H1 (cell line): ENCODE results near the gene RPUSD1. TPM values are rescaled to one million over a fixed set of nuclear protein-coding genes. Genes with fewer than 3 reads are reported as not detected.

Experiments
- CTCF ChIA-PET: fragments of 300-600 bp; sonication (Branson Sonifier 250); formaldehyde crosslinking; loops from one replicate; lab custom pipeline; 2021; ENCODE audit not compliant: partially characterized antibody; lab: Charles Lee
- POLR2A ChIA-PET: fragments of 300-600 bp; sonication (Branson Sonifier 250); formaldehyde crosslinking; loops from one replicate; lab custom pipeline; 2021; ENCODE audit warnings: inconsistent platforms; ENCODE audit not compliant: partially characterized antibody; lab: Charles Lee
- DNase-seq, 2 experiments: peaks; one replicate each; pipeline versions ENCODE4 v3.0.0 to v3.0.0-alpha.2; 2010 to 2022; ENCODE audit warnings: low spot score in 2 of 2, low read depth in 1 of 2, mixed read lengths in 1 of 2
- FAIRE-seq: peaks from 2 replicates; lab custom pipeline; 2011; peaks lifted over from hg19 to GRCh38; lab: Jason Lieb, UNC
- H2AFZ ChIP-seq: 2 replicates; pipeline ENCODE4 v1.8.1; 2012; ENCODE audit warnings: low read length, inconsistent platforms
- H2AK5ac ChIP-seq: 2 replicates; pipeline ENCODE4 v1.6.1; 2013; ENCODE audit warnings: low read depth, low read length
- H2BK120ac ChIP-seq: replicated peaks from 2 replicates; pipeline ENCODE3; 2013; ENCODE audit warnings: low read depth, low read length, inconsistent platforms
- H2BK12ac ChIP-seq: 2 replicates; pipeline ENCODE4 v1.6.1; 2013; ENCODE audit warnings: low read depth, low read length
- H2BK15ac ChIP-seq: 2 replicates; pipeline ENCODE4 v1.6.1; 2013; ENCODE audit warnings: low read length
- H2BK20ac ChIP-seq: 2 replicates; pipeline ENCODE4 v1.6.1; 2013; ENCODE audit warnings: low read length
- H2BK5ac ChIP-seq: 2 replicates; pipeline ENCODE4 v1.6.1; 2013; ENCODE audit warnings: low read depth, low read length
- H3K14ac ChIP-seq: 2 replicates; pipeline ENCODE4 v1.6.1; 2013; ENCODE audit warnings: inconsistent platforms; ENCODE audit not compliant: insufficient read length
- H3K18ac ChIP-seq: 2 replicates; pipeline ENCODE4 v1.6.1; 2013; ENCODE audit warnings: low read length; ENCODE audit errors: extremely low read depth
- H3K23ac ChIP-seq: 2 replicates; pipeline ENCODE4 v1.6.1; 2013; ENCODE audit warnings: inconsistent platforms; ENCODE audit not compliant: insufficient read length
- H3K23me2 ChIP-seq: 2 replicates; pipeline ENCODE4 v1.6.1; 2013; ENCODE audit warnings: low read depth, low read length
- H3K27ac ChIP-seq: 2 replicates; pipeline ENCODE4 v1.6.1; 2011; ENCODE audit warnings: low read depth, low read length, inconsistent platforms
- H3K27me3 ChIP-seq, 4 experiments: replicated peaks in 1 of 4; 1 replicate in 1 of 4; 2 replicates in 3 of 4; pipeline versions ENCODE4 v1.6.1 to v1.8.1; 2011 to 2013; ENCODE audit warnings: low read length in 3 of 4, mild to moderate bottlenecking in 3 of 4, inconsistent platforms in 2 of 4, mixed read lengths in 2 of 4, moderate library complexity in 1 of 4; ENCODE audit not compliant: control insufficient read depth in 3 of 4, insufficient read depth in 3 of 4; ENCODE audit errors: extremely low read depth in 1 of 4
- H3K36me3 ChIP-seq, 4 experiments: 2 replicates each; pipeline versions ENCODE4 v1.6.1 to v1.8.1; 2011 to 2013; ENCODE audit warnings: mild to moderate bottlenecking in 4 of 4, low read length in 3 of 4, moderate library complexity in 2 of 4, control low read depth in 1 of 4, inconsistent platforms in 1 of 4; ENCODE audit not compliant: insufficient read depth in 4 of 4, control insufficient read depth in 2 of 4
- H3K4ac ChIP-seq: replicated peaks from 2 replicates; pipeline ENCODE3; 2013; ENCODE audit warnings: low read length, low read depth, mixed read lengths, inconsistent platforms; ENCODE audit not compliant: insufficient read length
- H3K4me1 ChIP-seq, 4 experiments: replicated peaks in 1 of 4; 1 replicate in 1 of 4; 2 replicates in 3 of 4; pipeline versions ENCODE4 v1.6.1 to v1.8.1; 2011 to 2013; ENCODE audit warnings: low read length in 3 of 4, inconsistent platforms in 2 of 4, mixed read lengths in 1 of 4; ENCODE audit not compliant: insufficient read depth in 4 of 4, control insufficient read depth in 3 of 4
- H3K4me2 ChIP-seq, 2 experiments: 2 replicates each; pipeline versions ENCODE4 v1.6.1 to v1.8.1; 2011 to 2013; ENCODE audit warnings: low read depth in 2 of 2, low read length in 2 of 2, control low read depth in 1 of 2, inconsistent platforms in 1 of 2, mild to moderate bottlenecking in 1 of 2; ENCODE audit not compliant: insufficient read depth in 1 of 2
- H3K4me3 ChIP-seq, 4 experiments: fragments of 200-600, 300-600 bp in 1 of 4; sonication (generic), shearing (Covaris generic), sonication (Bioruptor Twin) in 1 of 4; 2 replicates each; pipeline versions ENCODE4 v1.5.1 to v1.8.1; 2011 to 2016; ENCODE audit warnings: low read length in 4 of 4, low read depth in 3 of 4, control low read depth in 2 of 4, inconsistent platforms in 2 of 4, mild to moderate bottlenecking in 2 of 4, mixed read lengths in 1 of 4, moderate library complexity in 1 of 4; ENCODE audit not compliant: insufficient read depth in 2 of 4; ENCODE audit errors: extremely low read depth in 1 of 4
- H3K56ac ChIP-seq: replicated peaks from 2 replicates; pipeline ENCODE3; 2013; ENCODE audit warnings: low read depth, mild to moderate bottlenecking, mixed read lengths, low read length, inconsistent platforms; ENCODE audit not compliant: insufficient read length
- H3K79me1 ChIP-seq: 2 replicates; pipeline ENCODE4 v1.6.1; 2013; ENCODE audit warnings: low read depth, low read length, control low read depth
- H3K79me2 ChIP-seq, 2 experiments: 2 replicates each; pipeline versions ENCODE4 v1.6.1 to v1.8.1; 2012 to 2013; ENCODE audit warnings: low read length in 2 of 2, mild to moderate bottlenecking in 2 of 2, inconsistent platforms in 1 of 2; ENCODE audit not compliant: insufficient read depth in 2 of 2, control insufficient read depth in 1 of 2
- H3K9ac ChIP-seq, 4 experiments: replicated peaks in 1 of 4; 1 replicate in 1 of 4; 2 replicates in 3 of 4; pipeline versions ENCODE4 v1.6.1 to v1.8.1; 2011 to 2013; ENCODE audit warnings: low read depth in 3 of 4, low read length in 3 of 4, control low read depth in 2 of 4, mild to moderate bottlenecking in 2 of 4, moderate library complexity in 2 of 4, inconsistent platforms in 1 of 4; ENCODE audit errors: extremely low read depth in 1 of 4
- H3K9me3 ChIP-seq, 2 experiments: 2 replicates each; pipeline versions ENCODE4 v1.6.1 to v1.8.1; 2012 to 2013; ENCODE audit warnings: mild to moderate bottlenecking in 2 of 2, moderate library complexity in 2 of 2, control low read depth in 1 of 2, inconsistent platforms in 1 of 2, low read depth in 1 of 2, low read length in 1 of 2, mixed read lengths in 1 of 2; ENCODE audit not compliant: insufficient read depth in 2 of 2
- H4K20me1 ChIP-seq, 2 experiments: replicated peaks in 1 of 2; 2 replicates each; pipeline versions ENCODE3 to v1.8.1; 2011 to 2013; ENCODE audit warnings: inconsistent platforms in 2 of 2, low read length in 2 of 2, mild to moderate bottlenecking in 1 of 2; ENCODE audit not compliant: insufficient read depth in 2 of 2, control insufficient read depth in 1 of 2
- H4K5ac ChIP-seq: 2 replicates; pipeline ENCODE4 v1.6.1; 2013; ENCODE audit warnings: low read length, low read depth, mixed read lengths, inconsistent platforms; ENCODE audit not compliant: insufficient read length
- H4K8ac ChIP-seq: 2 replicates; pipeline ENCODE4 v1.8.0; 2013; ENCODE audit warnings: mild to moderate bottlenecking, moderate library complexity, low read length, inconsistent platforms; ENCODE audit not compliant: insufficient read depth; ENCODE audit errors: extremely low read depth
- H4K91ac ChIP-seq: replicated peaks from 2 replicates; pipeline ENCODE3; 2013; ENCODE audit warnings: low read length, mixed read lengths, inconsistent platforms; ENCODE audit not compliant: insufficient read length
- BACH1 ChIP-seq: IDR thresholded peaks from 2 replicates; pipeline ENCODE4 v1.6.1; 2012; ENCODE audit warnings: low read length, improper control_type of control experiment
- E2F6 ChIP-seq: IDR thresholded peaks from 2 replicates; pipeline ENCODE4 v1.6.1; 2012; ENCODE audit warnings: inconsistent platforms
- EGR1 ChIP-seq: IDR thresholded peaks from 2 replicates; pipeline ENCODE4 v1.6.1; 2011; ENCODE audit warnings: low read depth, low read length, borderline replicate concordance
- EZH2 ChIP-seq: fragments of 200-600 bp; sonication (generic); IDR thresholded peaks from 2 replicates; pipeline ENCODE4 v1.7.1; 2012; ENCODE audit warnings: low read depth, mild to moderate bottlenecking, moderate library complexity, low read length, inconsistent platforms; ENCODE audit not compliant: severe bottlenecking
- HDAC2 ChIP-seq, 2 experiments: fragments of 300-600 bp in 1 of 2; sonication (generic) in 1 of 2; IDR thresholded peaks; 2 replicates each; pipeline ENCODE4 v1.6.1; 2011 to 2012; ENCODE audit warnings: low read depth in 2 of 2, low read length in 2 of 2, mild to moderate bottlenecking in 2 of 2, moderate library complexity in 2 of 2, borderline replicate concordance in 1 of 2, inconsistent platforms in 1 of 2
- HDAC6 ChIP-seq: IDR thresholded peaks from one replicate; pipeline ENCODE4 v1.7.1; 2012; ENCODE audit warnings: low read depth, mild to moderate bottlenecking, inconsistent platforms, low read length, moderate library complexity
- KDM4A ChIP-seq: IDR thresholded peaks from one replicate; pipeline ENCODE4 v1.7.1; 2012; ENCODE audit warnings: low read depth, mild to moderate bottlenecking, moderate library complexity, low read length, inconsistent platforms; ENCODE audit not compliant: severe bottlenecking
- POU5F1 ChIP-seq: IDR thresholded peaks from 2 replicates; pipeline ENCODE4 v1.6.1; 2011; ENCODE audit warnings: low read depth, mild to moderate bottlenecking, low read length, moderate library complexity
- SIX5 ChIP-seq: IDR thresholded peaks from 2 replicates; pipeline ENCODE4 v1.6.1; 2011; ENCODE audit warnings: mild to moderate bottlenecking, low read depth, low read length
- TBP ChIP-seq: IDR thresholded peaks from 2 replicates; pipeline ENCODE4 v1.6.1; 2011; ENCODE audit warnings: low read depth, low read length, improper control_type of control experiment
- WGBS, 2 experiments: shearing (Covaris generic) in 1 of 2; methylation state at CpG; one replicate each; pipeline versions ENCODE4 v1.1.6 to v1.1.7; 2013 to 2015; ENCODE audit warnings: low lambda C conversion rate in 2 of 2, mixed read lengths in 2 of 2, inconsistent platforms in 1 of 2, low coverage in 1 of 2, missing lambda C conversion rate in 1 of 2; ENCODE audit not compliant: insufficient replicate concordance in 2 of 2, insufficient coverage in 1 of 2, insufficient read length in 1 of 2; ENCODE audit errors: extremely low coverage in 1 of 2, missing lambda C conversion rate in 1 of 2; 5-methylcytosine and 5-hydroxymethylcytosine counted together
- polyA plus RNA-seq, 7 experiments: library from polyadenylated mRNA; depleted of rRNA in 3 of 7; stranded (reverse) in 5 of 7; unstranded in 2 of 7; fragments of >200 nt in 5 of 7; fragments of 200-250 nt in 2 of 7; gene quantifications; 1 replicate in 5 of 7; 2 replicates in 1 of 7; 4 replicates in 1 of 7; pipeline versions ENCODE4 v1.2.1 to v1.2.3, GENCODE V29; 2011 to 2013; ENCODE audit warnings: missing spikeins in 2 of 7, mixed read lengths in 2 of 7
- total RNA-seq: library from RNA; stranded (reverse); fragmentation: NEBNext Ultra II Directional; extraction: Animal tissue kit (Norgen Biotek cat#: 25700); gene quantifications from 2 replicates; pipeline ENCODE4 v1.2.1, GENCODE V29; 2021

The RPUSD1 gene
- total and polyA plus RNA-seq, 2 of the 8 experiments (the other 6 are each of a cell fraction or from before 2014, with no cell fraction given), result 32.2 to 61.8 TPM

GRCh38 chr16:788399-789126 is 382 bp upstream of the RPUSD1 start, which contains the start of gene CHTF18:
Gene CHTF18 (plus strand): TSS chr16:788620. CDS start chr16:788685, 65 bp downstream.
- no peak within 1 kb of the TSS for H2BK20ac ChIP-seq
- H2AFZ ChIP-seq, result no peak within 1 kb of the TSS
- H3K9me3 ChIP-seq, result no peaks in the 10 kb centered on the region
- POLR2A ChIA-PET, result interaction anchor here (0.7 to 4.4 kb wide), 15 partner anchors 8 to 386 kb away, joined by 3 to 24 read pairs (median 4); partner anchors contain the start of genes ANTKMT, CCDC78, GNG13 and JMJD8
- DNase-seq, result peak; percentile 54 to 93
- H3K79me1 ChIP-seq, result peaks cover 5% of the 10 kb centered on the region; the same call in 1 of the 2 replicates
- 2% methylated on average over 34 of the region's 97 CpGs; no CpG with 5 or more reads in 1 of the 2 experiments for WGBS, 2 experiments
- peaks cover 5 to 40% (median 14%) of the 10 kb centered on the region in 4 experiments; a peak in 5 of 8 replicates for H3K36me3 ChIP-seq
- H3K27ac ChIP-seq, result peak within 1 kb of the TSS; percentile 58; the same call in 1 of the 2 replicates
- H2BK15ac ChIP-seq, result no peak within 1 kb of the TSS
- peaks cover 0 to 14% (median 6%) of the 10 kb centered on the region in 4 experiments; a peak in 4 of 7 replicates for H3K4me1 ChIP-seq
- H3K9ac ChIP-seq, result peak within 1 kb of the TSS; percentile 60 to 88 (median 72)
- peak within 1 kb of the TSS; percentile 52; the same call in 1 of the 2 replicates for H2BK5ac ChIP-seq
- peaks cover 0 to 16% of the 10 kb centered on the region in 2 experiments; a peak in 1 of 4 replicates for H3K79me2 ChIP-seq
- H3K14ac ChIP-seq, result no peak within 1 kb of the TSS
- H3K4ac ChIP-seq, result peak within 1 kb of the TSS; percentile 85
- H3K56ac ChIP-seq, result peak within 1 kb of the TSS; percentile 16
- H2BK120ac ChIP-seq, result peak within 1 kb of the TSS; percentile 72
- peak within 1 kb of the TSS; percentile 71 for H4K8ac ChIP-seq
- peak within 1 kb of the TSS; percentile 93 for H4K5ac ChIP-seq
- no peak within 1 kb of the TSS; the same call in 1 of the 2 replicates for H3K18ac ChIP-seq
- peaks cover 9% of the 10 kb centered on the region; the same call in 1 of the 2 replicates for H3K23me2 ChIP-seq
- H3K4me2 ChIP-seq, result peak within 1 kb of the TSS; percentile 63 to 95
- H2BK12ac ChIP-seq, result no peak within 1 kb of the TSS
- no peaks in the 10 kb centered on the region for H3K27me3 ChIP-seq
- no peak within 1 kb of the TSS for H2AK5ac ChIP-seq
- no peak within 1 kb of the TSS for H3K23ac ChIP-seq
- peak within 1 kb of the TSS; percentile 76 to 98 (median 84) for H3K4me3 ChIP-seq
- peaks cover 6 to 30% of the 10 kb centered on the region in 2 experiments for H4K20me1 ChIP-seq
- FAIRE-seq, result no peak
- CTCF ChIA-PET, result interaction anchor here (1.0 to 13.7 kb wide), 4 partner anchors 23 to 66 kb away, joined by 3 to 424 read pairs (median 74); partner anchors contain the start of genes ANTKMT, CCDC78, CIAO3 and HAGHL
- H4K91ac ChIP-seq, result no peak within 1 kb of the TSS
- TF ChIP-seq EZH2 (no peak), TBP (peak; percentile 31; the same call in 1 of the 2 replicates), POU5F1 (no peak), BACH1 (no peak), E2F6 (peak; percentile 68), HDAC6 (no peak), KDM4A (peak; percentile 97), SIX5 (no peak), HDAC2 (IDR thresholded peaks at IDR 0.05; ENCODE audit: borderline replicate concordance in 1 of 2, low read depth in 2 of 2, low read length in 2 of 2) (no peak), EGR1 (0 out of 2 replicates have a peak, but pooled peaks have one; percentile 2)
